Gastrocnemius medialis (tissue), 4 donors: ENCODE data around the gene BCL11A.

Source experiments
- POLR2A ChIP-seq, 2 donors: fragments of 450-650 bp; IDR thresholded peaks; one replicate each; pipeline ENCODE4 v1.6.1; 2017; ENCODE audit warnings: antibody characterized with exemption in 2 of 2, mild to moderate bottlenecking in 2 of 2, moderate library complexity in 2 of 2
- TF ChIP-seq, protein P1 (sequence below), 5 experiments: fragments of 450-650 bp in 3 of 5; fragments of 200-600 bp in 2 of 5; sonication (generic) in 2 of 5; IDR thresholded peaks in 4 of 5; conservative IDR thresholded peaks in 1 of 5; 1 replicate in 4 of 5; 2 replicates in 1 of 5; pipeline ENCODE4 v1.5.1; 2016 to 2019; ENCODE audit warnings: antibody characterized with exemption in 5 of 5, mild to moderate bottlenecking in 3 of 5, moderate library complexity in 3 of 5

DNA sequence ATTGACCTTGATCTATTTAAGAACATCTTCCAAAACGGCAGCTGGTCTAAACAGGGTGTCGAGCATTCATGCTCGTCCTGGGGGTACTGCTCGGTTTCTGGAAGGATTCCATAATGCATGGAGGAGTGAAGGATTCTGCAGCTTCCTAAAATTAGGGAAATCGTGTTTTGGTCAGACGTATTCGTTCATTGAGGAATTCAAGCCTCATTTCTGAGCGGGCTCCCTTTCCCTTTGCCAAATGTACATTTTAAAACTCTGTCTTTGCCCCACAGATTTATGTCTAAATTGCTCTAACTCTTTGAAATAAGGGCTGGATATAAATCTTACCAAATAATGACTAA, 144.0 kb downstream of the BCL11A start:
- TF ChIP-seq, protein P1, sequence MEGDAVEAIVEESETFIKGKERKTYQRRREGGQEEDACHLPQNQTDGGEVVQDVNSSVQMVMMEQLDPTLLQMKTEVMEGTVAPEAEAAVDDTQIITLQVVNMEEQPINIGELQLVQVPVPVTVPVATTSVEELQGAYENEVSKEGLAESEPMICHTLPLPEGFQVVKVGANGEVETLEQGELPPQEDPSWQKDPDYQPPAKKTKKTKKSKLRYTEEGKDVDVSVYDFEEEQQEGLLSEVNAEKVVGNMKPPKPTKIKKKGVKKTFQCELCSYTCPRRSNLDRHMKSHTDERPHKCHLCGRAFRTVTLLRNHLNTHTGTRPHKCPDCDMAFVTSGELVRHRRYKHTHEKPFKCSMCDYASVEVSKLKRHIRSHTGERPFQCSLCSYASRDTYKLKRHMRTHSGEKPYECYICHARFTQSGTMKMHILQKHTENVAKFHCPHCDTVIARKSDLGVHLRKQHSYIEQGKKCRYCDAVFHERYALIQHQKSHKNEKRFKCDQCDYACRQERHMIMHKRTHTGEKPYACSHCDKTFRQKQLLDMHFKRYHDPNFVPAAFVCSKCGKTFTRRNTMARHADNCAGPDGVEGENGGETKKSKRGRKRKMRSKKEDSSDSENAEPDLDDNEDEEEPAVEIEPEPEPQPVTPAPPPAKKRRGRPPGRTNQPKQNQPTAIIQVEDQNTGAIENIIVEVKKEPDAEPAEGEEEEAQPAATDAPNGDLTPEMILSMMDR (IDR thresholded peaks at IDR 0.05 in 4 of 5, conservative IDR thresholded peaks at IDR 0.05 in 1 of 5), result no peak
- TF ChIP-seq POLR2A (IDR thresholded peaks at IDR 0.05), result no peak
